Ishikawa (cell line): ENCODE measurements around the gene LILRB4.

ENCODE experiments used
- CEBPB ChIP-seq: IDR thresholded peaks from 2 replicates; pipeline ENCODE4 v1.6.1; 2012
- CREB1 ChIP-seq: IDR thresholded peaks from 2 replicates; pipeline ENCODE4 v1.6.1; 2012; ENCODE audit warnings: low read depth
- EGR1 ChIP-seq: IDR thresholded peaks from 2 replicates; pipeline ENCODE4 v1.6.1; 2012
- EP300 ChIP-seq: IDR thresholded peaks from 2 replicates; pipeline ENCODE4 v1.6.1; 2012; ENCODE audit warnings: borderline replicate concordance
- FOXM1 ChIP-seq: IDR thresholded peaks from 2 replicates; pipeline ENCODE4 v1.6.1; 2012; ENCODE audit warnings: low read depth, borderline replicate concordance
- MAX ChIP-seq: IDR thresholded peaks from 2 replicates; pipeline ENCODE4 v1.6.1; 2012
- NFIC ChIP-seq: IDR thresholded peaks from 2 replicates; pipeline ENCODE4 v1.6.1; 2012
- RAD21 ChIP-seq: IDR thresholded peaks from 2 replicates; pipeline ENCODE4 v1.6.1; 2012; ENCODE audit warnings: low read depth
- REST ChIP-seq: IDR thresholded peaks from 2 replicates; pipeline ENCODE4 v1.6.1; 2012; ENCODE audit warnings: low read depth, mild to moderate bottlenecking
- TAF1 ChIP-seq: IDR thresholded peaks from 2 replicates; pipeline ENCODE4 v1.6.1; 2012; ENCODE audit warnings: low read depth, mild to moderate bottlenecking
- TCF12 ChIP-seq: IDR thresholded peaks from 2 replicates; pipeline ENCODE4 v1.6.1; 2012; ENCODE audit warnings: low read depth
- TEAD4 ChIP-seq: IDR thresholded peaks from 2 replicates; pipeline ENCODE4 v1.6.1; 2012
- USF1 ChIP-seq: IDR thresholded peaks from 2 replicates; pipeline ENCODE4 v1.6.1; 2012
- YY1 ChIP-seq: IDR thresholded peaks from 2 replicates; pipeline ENCODE4 v1.6.1; 2012; ENCODE audit warnings: low read depth
- ZBTB7A ChIP-seq: IDR thresholded peaks from 2 replicates; pipeline ENCODE4 v1.6.1; 2012; ENCODE audit warnings: low read depth

Gene LILRB4

GRCh38 chr19:54707962-54708361 is 45.2 kb downstream of the LILRB4 start:
- TF ChIP-seq EGR1 (no peak), YY1 (no peak), NFIC (no peak), ZBTB7A (no peak), REST (no peak), CREB1 (no peak), TAF1 (no peak), MAX (no peak), USF1 (no peak), FOXM1 (no peak), TCF12 (no peak), EP300 (no peak), TEAD4 (no peak), CEBPB (no peak), RAD21 (no peak)

- TF ChIP-seq YY1 (no peak), CEBPB (no peak), CREB1 (no peak), MAX (no peak), EP300 (no peak)
Measured at GRCh38 chr19:54708781-54709180, 46.0 kb downstream of the LILRB4 start.

- TF ChIP-seq USF1 (no peak), TEAD4 (no peak), NFIC (no peak), ZBTB7A (no peak), EGR1 (no peak), REST (no peak), FOXM1 (no peak), RAD21 (no peak), YY1 (no peak), TCF12 (no peak), TAF1 (no peak), CREB1 (no peak), CEBPB (no peak), MAX (no peak)
Measured at GRCh38 chr19:54709212-54709948, 46.6 kb downstream of the LILRB4 start.
